NCI-H1105 treated with DMSO at 0.1 percent for 48 hours (cell line): ENCODE results near the gene DHX36.

ENCODE experiments used
- DNase-seq: peaks from one replicate; lab custom pipeline; 2025; lab: John Stamatoyannopoulos, UW

DHX36 gene, protein sequence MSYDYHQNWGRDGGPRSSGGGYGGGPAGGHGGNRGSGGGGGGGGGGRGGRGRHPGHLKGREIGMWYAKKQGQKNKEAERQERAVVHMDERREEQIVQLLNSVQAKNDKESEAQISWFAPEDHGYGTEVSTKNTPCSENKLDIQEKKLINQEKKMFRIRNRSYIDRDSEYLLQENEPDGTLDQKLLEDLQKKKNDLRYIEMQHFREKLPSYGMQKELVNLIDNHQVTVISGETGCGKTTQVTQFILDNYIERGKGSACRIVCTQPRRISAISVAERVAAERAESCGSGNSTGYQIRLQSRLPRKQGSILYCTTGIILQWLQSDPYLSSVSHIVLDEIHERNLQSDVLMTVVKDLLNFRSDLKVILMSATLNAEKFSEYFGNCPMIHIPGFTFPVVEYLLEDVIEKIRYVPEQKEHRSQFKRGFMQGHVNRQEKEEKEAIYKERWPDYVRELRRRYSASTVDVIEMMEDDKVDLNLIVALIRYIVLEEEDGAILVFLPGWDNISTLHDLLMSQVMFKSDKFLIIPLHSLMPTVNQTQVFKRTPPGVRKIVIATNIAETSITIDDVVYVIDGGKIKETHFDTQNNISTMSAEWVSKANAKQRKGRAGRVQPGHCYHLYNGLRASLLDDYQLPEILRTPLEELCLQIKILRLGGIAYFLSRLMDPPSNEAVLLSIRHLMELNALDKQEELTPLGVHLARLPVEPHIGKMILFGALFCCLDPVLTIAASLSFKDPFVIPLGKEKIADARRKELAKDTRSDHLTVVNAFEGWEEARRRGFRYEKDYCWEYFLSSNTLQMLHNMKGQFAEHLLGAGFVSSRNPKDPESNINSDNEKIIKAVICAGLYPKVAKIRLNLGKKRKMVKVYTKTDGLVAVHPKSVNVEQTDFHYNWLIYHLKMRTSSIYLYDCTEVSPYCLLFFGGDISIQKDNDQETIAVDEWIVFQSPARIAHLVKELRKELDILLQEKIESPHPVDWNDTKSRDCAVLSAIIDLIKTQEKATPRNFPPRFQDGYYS

DNA sequence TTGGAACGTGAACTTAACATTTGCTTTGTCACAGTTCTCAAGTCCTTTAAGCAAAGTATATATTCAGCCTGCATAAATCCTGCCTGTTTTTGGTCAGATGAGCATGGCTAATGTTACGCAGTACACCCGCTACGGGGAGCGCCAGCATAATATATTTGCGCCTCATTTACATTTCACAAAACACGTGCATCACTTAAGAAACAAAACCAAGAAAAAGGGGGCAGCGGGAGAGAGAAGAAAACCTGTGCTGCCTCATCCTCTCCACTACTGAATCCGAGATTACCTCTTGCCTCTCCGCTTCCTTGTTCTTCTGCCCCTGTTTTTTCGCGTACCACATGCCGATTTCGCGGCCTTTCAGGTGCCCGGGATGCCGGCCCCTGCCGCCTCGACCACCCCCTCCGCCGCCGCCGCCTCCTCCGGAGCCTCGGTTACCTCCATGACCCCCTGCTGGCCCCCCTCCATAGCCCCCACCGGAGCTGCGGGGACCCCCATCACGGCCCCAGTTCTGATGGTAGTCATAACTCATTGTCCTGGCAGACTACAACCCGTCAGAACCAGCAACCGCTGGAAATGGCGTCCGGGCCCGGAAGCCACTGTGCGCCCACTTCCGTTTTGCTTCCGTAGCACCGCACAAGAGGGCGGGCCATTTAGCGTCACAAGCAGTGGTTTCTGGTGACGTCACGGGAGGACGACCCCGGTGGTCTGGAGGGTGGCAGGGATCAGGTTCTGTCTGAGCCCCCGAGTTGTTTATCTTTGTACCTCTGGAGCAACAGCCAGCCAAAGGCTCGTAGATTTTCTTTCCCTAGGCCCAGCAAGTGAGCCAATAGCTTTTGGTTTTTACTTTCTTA is at the start of gene DHX36:
DHX36 (minus strand) TSS at position 597 of the 848 bp plus-strand sequence; CDS start at position 526, 71 bp downstream.
- peak; percentile 97 for DNase-seq

DNA sequence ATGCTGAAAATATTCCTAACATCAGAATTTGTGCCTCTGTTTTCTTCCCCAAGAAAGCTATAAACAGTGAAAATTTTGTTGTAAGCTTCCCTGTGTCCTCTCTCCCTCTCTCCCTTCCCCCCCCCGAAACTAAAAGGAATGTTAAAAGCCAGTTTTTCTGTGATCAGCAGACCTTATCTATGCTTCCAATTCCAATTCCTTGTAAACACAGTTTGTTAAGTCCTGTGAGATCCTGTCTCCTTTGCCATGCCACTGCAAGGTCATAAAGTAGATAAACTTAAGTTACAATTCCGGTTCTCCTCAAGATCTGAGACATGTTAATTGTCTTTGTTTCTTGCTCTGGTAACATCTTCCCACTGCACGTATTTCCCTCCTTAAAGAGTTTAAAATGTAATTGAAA is 42.9 kb upstream of the DHX36 start:
- DNase-seq: no peak

DNA sequence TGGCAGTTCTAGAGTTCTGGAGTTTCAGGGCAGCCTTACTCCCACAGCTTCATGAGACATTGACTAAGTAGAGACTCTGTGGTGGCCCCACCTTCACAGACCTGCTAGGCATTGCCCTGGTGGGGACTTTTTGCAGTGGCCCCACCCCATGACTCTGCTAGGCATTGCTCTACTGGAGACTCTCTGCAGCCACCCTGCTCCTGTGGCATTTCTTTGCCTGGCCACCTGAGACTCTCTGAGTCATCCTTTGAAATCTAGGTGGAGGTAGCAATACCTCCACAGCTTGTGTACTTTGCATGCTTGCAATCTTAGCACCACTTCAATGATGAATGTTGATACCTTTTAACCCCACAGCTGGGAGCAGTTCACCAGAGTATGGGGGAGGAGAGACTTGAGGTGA is 40.6 kb upstream of the DHX36 start:
- no peak for DNase-seq

DNA sequence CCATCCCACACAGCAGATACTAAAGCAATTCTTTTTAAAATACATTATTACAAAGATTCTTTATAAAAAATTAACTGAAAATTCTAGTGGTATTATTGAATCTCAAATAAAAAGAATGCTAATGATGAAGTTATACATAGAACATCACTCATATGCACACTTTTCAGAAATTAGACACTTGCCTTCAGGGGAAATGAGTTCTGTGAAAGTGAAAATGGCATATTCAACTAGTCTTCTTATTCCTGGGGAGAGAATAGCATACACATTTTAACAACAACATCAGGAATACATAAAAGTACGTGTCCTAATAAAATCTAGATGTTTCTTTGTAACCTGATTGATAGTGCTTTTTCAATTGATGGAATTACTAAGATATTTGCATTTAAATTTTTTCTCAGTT is 36.8 kb upstream of the DHX36 start:
- no peak for DNase-seq

DNA sequence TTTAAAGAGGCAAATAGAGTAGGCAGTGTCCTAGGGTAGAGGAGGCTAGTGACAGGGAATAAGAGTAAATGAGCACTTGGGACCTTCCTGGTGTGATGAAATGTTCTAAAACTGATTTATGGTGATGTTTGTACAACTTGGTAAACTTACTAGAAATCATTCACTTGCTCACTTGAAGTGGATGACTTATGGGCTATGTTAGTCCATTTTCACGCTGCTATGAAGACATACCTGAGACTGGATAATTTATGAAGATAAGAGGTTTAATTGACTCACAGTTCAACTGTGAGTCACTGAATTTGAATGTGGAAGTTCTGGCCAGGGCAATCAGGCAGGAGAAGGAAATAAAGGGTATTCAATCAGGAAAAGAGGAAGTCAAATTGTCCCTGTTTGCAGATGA is 31.7 kb upstream of the DHX36 start:
- no peak for DNase-seq

DNA sequence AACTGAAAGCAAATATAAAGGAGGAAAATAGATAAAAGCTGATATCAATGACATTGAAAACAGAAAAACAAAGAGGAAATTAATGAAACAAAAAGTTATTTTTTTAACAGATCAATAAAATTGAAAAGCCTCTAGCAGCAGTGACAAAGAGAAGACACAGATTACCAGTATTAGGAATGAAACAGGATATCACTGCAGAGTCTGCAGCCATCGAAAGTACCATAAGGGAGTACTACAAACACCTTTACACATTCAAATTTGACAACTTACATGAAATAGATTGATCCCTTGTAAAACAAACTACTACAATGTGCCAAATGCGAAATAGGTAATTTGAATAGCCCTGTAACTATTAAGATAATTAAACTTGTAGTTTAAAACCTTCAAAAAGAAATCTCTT is 24.9 kb upstream of the DHX36 start:
- no peak for DNase-seq

DNA sequence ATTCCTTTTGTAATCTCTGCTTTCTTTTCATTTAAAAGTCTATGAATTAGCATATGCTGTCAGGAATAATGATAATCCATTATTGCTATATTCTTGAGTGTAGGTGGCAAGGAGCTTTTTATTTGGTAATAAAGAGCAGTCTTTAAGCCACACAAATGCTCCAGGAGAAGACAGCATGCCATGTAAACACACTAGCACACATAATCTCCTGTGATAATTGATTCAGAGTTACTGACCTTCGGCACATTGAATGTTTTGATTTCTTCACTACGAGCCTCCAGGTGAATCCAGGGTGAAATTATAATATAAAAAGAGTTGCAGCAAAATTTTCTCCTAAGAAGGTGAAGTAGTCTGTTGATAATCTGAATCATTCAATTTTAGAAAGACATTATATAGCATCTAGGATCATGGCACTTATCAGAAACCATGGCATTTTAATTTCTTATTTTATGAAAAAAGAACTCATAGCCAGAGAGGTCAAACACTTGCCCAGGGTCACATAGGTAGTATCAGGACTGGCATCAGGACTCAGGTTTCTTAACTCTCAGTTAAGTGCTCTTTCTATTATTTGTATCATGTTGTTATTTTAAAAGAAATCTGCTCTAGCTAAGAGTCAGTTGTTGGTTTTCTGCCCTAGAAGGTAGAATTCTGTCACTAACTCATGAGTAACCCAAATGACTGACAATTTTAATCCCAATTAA is 21.3 kb upstream of the DHX36 start:
- DNase-seq: no peak

DNA sequence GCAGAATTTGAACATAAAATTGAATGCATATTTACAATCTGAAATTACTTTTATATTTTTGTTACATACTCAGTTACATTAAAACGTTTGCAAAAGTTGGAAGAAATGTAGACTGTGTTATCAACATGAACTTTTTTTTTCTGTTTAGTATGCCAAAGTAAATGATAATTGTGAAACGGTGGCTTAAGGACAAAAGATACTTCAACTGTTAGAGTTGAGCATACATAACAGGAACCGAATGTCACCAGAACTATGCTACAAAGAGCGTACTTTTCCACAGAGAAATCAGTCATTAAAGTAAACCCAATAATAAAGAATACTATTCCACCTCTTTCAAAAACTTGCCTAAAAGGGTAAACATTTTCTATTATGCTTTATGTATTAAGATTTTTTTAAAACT is 14.3 kb upstream of the DHX36 start:
- no peak for DNase-seq

DNA sequence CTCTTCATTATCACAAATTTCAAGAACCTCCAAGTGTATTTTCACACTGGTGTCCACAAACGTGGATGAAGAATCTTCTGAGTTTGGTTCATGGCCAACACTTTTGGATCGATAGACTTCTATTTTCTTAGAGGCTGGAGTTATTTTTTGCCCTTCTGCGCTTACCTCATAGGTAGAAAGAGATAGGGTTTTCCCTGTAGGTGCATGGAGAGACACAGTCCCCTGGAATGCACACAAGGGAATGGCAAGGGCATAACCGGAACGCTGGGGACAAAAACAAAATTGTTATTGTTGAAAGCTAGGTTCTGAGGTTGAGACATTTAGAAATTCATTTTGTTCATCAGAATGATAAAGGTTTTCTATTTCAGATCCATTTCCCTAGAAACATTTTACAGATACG is 13.7 kb upstream of the DHX36 start:
- DNase-seq: no peak

DNA sequence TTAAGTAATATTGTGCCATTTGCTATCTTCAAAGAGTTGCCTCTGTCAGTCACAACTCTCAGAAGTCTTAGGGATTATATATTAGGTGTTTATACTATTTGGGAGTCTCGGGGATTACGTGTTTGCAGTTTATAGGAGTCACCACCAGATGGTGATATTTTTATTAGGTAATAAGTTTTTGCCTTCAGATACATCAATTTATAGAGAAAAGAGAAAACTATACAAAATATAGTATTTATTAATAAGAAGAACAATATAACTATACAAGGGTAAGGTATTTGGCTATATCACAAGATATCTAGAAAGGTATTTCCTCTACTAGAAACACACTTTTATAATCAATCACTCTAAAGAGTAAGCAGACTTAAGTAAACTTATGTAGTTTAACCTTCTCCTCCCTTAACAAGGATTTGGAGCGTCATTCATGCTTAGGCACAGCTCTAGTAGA is 10.7 kb upstream of the DHX36 start:
- peak; percentile 73 for DNase-seq

DNA sequence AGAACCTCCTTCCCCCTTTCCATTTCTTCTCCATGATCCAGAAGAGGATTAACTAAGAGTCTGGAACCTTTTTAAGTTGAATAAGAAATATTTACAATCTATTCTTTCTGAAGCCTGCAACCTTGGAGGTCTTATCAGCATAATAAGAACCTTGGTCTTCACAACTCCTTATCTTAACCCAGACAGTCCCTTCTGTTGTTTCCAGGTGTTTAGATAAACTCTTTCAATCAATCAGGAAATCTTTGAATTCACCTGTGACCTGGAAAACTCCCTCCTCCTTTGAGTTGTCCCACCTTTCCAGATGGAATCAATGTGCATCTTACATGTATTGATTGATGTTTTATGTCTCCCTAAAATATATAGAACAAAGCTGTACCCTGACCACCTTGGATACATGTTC is 3.6 kb upstream of the DHX36 start:
- no peak for DNase-seq

DNA sequence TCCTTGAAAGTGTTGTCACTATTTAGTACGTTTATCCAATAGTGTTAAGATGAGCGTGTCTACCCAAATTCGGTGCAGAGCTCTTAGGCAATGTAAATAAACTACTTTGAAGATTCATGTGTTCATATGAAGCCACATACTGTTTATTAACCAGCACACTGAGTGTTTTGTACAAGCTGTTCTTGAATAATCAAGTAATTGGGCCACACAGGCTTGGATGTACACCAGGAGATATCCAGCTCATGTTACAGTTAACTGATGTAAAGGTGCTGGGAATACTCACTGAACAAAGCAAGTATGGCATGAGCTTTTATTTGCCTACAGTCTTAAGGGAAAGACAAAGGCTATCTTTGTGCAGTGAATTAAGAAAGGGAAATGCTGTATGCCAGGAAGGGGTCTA is 632 bp upstream of the DHX36 start:
- DNase-seq: peak; percentile 43

DNA sequence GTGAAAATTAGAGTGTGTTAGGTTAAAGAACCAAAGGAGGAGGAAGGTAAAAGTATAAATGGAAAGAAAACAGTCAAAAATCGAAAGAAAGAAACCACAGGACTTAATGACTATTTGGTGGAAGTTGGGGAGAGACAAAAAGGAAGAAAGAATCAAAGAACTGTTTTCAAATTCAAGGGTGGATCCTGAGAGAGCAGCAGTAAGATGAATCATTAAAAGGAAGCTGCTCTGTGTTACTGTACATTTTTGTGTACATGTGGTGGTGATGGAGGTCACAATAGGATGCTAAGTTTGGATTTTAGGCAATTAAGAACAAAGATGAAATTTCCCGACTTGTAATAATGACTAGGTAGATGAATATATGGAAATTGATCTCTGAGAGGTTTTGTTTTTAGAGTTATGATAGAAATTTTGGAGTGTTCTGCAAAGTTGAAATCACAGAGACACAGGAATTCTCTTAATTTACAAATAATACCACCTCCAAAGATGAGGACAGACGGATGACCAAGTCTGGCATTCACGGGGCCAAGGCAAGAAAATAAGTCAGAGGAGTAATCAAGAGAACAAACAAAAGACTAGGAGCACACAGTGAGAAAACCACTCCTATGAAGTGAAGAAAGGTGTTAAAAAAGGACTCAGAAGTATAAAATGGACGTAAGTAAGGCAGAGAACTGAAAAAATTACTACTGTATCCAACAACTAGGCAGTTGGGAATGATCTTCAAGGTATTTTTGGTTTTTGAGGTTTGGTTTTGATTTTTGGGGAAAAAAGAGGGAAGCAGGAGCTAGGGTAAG is 7.1 kb downstream of the DHX36 start:
- no peak for DNase-seq

DNA sequence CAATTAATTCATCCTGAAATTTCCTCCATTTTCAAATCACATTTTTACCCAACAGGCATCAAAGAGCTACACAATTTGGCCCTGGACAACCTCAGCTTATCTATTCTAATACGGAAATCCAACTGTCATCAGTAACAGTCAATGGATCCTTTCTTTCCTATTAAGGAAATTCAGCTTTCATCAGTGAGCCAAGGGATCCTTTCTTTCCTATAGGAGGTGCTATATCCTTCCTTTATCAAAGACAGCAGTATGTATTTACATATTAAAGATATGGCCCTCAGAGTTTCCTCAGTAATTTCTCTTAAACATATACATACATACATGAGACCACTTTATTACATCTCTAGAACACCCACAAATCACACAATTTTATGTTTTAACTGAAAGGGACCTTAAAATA is 10.1 kb downstream of the DHX36 start:
- no peak for DNase-seq

DNA sequence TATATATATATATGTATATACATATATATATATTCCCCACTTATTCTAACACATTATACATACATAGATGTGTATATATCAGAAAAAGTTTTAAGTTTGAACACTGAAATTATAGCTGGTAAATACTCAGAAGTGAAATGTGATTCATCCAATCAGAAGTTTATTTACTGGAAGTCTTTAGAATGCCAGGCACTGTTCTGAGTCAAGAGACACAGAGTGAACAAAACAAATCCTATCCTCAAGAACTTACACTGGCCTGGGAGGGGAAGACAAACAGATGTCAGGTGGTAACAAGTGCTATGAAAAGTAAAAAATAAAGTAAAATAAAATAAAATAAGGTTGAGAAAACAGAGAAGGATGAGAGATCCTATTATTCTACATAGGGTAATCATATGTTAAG is 13.4 kb downstream of the DHX36 start:
- no peak for DNase-seq

DNA sequence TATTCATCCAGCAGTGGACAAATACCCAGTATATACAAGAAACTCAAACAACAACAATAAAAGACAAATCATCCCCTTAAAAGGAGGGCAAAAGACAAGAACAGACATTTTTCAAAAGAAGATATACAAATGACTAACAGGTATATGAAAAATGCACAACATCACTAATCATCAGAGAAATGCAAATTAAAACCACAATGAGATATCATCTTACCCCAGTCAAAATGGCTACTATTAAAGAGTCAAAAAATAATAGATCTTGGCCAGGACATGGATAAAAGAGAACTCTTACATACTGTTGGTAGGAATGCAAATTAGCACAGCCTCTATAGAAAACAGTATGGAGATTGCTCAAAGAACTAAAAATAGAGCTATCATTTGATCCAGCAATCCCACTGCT is 16.9 kb downstream of the DHX36 start:
- DNase-seq: no peak

DNA sequence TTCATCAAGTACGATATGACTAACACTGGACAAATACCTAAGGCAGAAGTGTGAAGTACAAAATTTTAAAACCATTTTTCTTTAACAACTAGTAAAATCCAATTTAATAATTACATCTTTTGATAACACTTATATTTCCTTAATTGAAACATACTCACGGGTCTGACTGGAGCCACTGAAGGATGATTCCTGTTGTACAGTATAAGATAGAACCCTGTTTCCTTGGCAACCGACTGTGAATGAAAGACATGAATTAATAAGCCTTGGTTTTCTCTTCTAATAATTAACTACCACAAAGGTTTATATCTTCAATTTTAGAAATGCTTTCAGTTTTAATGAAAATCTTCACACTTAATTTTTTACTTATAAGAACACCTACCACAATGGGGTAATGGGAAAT is 19.4 kb downstream of the DHX36 start:
- no peak for DNase-seq

DNA sequence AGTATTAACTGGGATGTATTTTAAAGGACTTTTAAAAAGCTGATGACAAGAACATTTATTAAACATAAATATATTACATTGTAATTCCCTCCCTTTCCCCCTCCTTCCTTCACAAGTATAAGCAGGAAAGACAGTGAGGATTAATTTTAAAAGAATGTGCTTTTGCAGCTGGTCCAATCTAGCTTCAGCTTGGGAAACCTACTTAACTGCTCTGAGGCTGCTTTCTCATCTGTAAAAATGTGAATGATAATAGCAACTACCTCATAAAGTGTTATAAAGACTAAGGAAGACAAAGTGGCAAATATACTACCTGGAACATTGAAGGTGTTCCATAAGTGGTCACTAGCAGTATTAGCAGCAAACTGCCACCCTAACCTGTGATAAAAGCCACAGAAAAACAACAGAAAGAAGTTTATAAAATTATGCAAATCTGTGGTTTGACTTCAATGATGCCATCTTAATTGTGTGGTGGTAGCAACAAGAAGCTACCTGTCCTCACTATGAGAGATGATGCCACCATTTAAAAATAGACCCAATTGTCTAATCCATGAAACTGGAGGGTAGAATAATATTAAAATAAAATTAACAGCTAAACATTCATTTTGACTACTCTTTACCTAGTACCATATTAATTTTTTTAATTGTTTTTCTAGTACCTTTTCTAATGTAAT is 20.0 kb downstream of the DHX36 start:
- DNase-seq: no peak

DNA sequence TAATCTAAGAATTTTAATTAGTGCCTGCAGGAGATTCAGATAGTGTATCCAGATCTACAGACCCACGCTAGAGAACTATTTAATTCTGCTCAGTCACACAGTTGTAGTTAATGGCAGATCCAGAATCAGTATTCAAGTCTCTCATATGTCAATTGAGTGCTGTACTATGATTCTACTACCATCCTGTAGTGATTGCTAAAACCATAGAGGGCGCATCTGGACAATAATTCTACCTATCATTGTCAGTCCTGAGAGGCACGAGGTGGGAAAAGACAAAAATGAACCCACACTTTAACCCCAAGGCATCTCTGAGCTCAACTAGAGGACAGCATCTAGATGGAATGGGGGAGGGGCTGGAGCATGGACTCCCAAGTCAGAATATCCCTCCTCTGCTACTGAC is 22.7 kb downstream of the DHX36 start:
- DNase-seq: no peak

DNA sequence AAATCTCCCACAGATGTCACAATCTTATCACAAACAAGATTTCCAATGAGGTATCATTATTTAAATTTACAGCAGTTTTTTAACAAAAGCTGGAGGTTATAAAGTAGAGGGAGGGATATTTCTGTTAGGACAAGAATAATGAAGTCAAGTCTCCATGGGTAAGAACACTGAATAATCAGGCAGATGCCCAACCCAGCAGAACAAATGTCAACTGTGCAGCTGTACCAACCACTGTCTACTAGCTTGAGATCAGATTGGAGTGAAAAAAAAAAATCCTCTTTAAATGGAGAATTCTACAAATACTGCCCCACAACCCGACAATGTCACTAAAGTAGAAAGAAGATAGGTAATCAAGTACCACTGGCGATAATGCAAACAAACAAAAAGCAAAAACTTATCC is 30.3 kb downstream of the DHX36 start:
- DNase-seq: no peak
